OCI-LY1 (cell line): ENCODE measurements around the gene SENP1.

Experiments
- H2AFZ ChIP-seq: fragments of 200-600 bp; sonication (generic), shearing (Covaris generic); 2 replicates; pipeline ENCODE4 v1.6.0; 2014; ENCODE audit warnings: antibody characterized with exemption, mild to moderate bottlenecking, low read length
- H3F3A ChIP-seq: fragments of 200-600 bp; sonication (generic), shearing (Covaris generic); 2 replicates; pipeline ENCODE4 v1.6.0; 2014; ENCODE audit warnings: mild to moderate bottlenecking, antibody characterized with exemption, low read length, moderate library complexity; ENCODE audit not compliant: insufficient read depth
- H3K27ac ChIP-seq: fragments of 200-600 bp; sonication (generic); 2 replicates; pipeline ENCODE4 v1.5.1; 2014; ENCODE audit warnings: low read length, mixed run types, mild to moderate bottlenecking, low read depth; ENCODE audit not compliant: poor library complexity, severe bottlenecking
- H3K27me3 ChIP-seq: fragments of 200-600 bp; sonication (generic); 2 replicates; pipeline ENCODE4 v1.6.0; 2014; ENCODE audit warnings: antibody characterized with exemption, mild to moderate bottlenecking, low read length, moderate library complexity; ENCODE audit not compliant: insufficient read depth
- H3K36me3 ChIP-seq: fragments of 200-600 bp; sonication (generic); 2 replicates; pipeline ENCODE4 v1.6.1; 2014; ENCODE audit warnings: mild to moderate bottlenecking, antibody characterized with exemption, low read length, moderate library complexity, mixed read lengths; ENCODE audit not compliant: insufficient read depth
- H3K4me1 ChIP-seq: fragments of 200-600 bp; sonication (generic); 2 replicates; pipeline ENCODE4 v1.5.1; 2014; ENCODE audit warnings: mild to moderate bottlenecking, low read length, moderate library complexity; ENCODE audit not compliant: insufficient read depth, severe bottlenecking
- H3K4me2 ChIP-seq: fragments of 200-600 bp; sonication (generic), shearing (Covaris generic); 2 replicates; pipeline ENCODE4 v1.6.1; 2014; ENCODE audit warnings: low read length
- H3K4me3 ChIP-seq: fragments of 200-600 bp; sonication (generic); 2 replicates; pipeline ENCODE4 v1.5.1; 2014; ENCODE audit warnings: low read length, low read depth, mild to moderate bottlenecking, mixed read lengths; ENCODE audit not compliant: poor library complexity, severe bottlenecking
- H3K79me2 ChIP-seq: fragments of 200-600 bp; shearing (Covaris generic); 2 replicates; pipeline ENCODE4 v1.6.1; 2016; ENCODE audit warnings: mixed run types, low read length, mixed read lengths; ENCODE audit not compliant: insufficient read depth
- H3K9ac ChIP-seq: fragments of 200-600 bp; sonication (generic), shearing (Covaris generic); 2 replicates; pipeline ENCODE4 v1.6.1; 2014; ENCODE audit warnings: mild to moderate bottlenecking, low read length, mixed read lengths
- H3K9me2 ChIP-seq: fragments of 200-600 bp; sonication (generic), shearing (Covaris generic); 2 replicates; pipeline ENCODE4 v1.6.1; 2014; ENCODE audit warnings: low read depth, mild to moderate bottlenecking, low read length, mixed read lengths
- H3K9me3 ChIP-seq: fragments of 200-600 bp; shearing (Covaris generic); 2 replicates; pipeline ENCODE4 v1.6.1; 2014; ENCODE audit warnings: low read length, mixed read lengths
- H4K20me1 ChIP-seq: fragments of 200-600 bp; sonication (generic), shearing (Covaris generic); 2 replicates; pipeline ENCODE4 v1.6.0; 2016; ENCODE audit warnings: mild to moderate bottlenecking, low read length; ENCODE audit not compliant: insufficient read depth
- EZH2 ChIP-seq: fragments of 200-600 bp; sonication (generic), shearing (Covaris generic); IDR thresholded peaks from 2 replicates; pipeline ENCODE4 v1.8.0; 2017; ENCODE audit warnings: borderline replicate concordance, mixed run types, mild to moderate bottlenecking, antibody characterized with exemption, low read length, moderate library complexity, mixed read lengths
- TF ChIP-seq, protein P1 (sequence below): fragments of 200-600 bp; sonication (generic), shearing (Covaris generic); IDR thresholded peaks from 2 replicates; pipeline ENCODE4 v1.5.1; 2017; ENCODE audit warnings: mild to moderate bottlenecking, antibody characterized with exemption, low read length, moderate library complexity, mixed read lengths

Gene SENP1

DNA sequence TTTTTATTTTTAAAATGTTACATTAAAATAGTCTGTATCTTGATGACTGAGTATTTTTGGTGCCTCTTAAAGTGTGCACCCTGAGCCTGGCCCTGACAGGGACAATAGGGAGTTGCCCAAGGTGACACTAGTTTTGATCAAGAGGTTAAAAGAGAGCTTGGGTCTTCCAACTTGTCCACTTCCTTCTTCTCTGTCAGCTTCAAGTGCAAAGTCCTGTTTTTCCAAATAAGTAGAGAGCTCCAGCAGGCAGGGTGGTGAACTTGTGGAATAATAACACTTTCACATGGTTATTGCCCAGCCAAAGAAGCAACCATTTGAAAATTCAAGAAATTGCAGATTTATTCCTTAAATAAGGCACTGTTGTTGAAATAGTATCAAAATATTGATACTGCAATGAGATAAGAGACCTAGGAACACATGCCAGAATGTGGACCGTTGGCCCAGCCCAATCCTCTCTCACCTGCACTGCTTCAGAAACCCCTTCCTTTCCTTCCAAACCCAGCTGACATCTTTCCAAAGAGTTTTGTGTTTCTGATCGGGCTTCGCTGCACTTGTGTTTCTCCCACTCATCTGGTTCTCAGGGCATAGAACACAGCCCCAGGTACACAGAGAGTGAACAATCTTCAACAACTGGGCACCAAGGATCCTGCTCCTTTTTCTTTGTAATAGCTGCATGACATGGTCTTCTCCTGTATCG is 87.8 kb downstream of the SENP1 start:
- Histone ChIP-seq H3K9ac (no peak overlapping the region), H3K4me2 (no peak overlapping the region), H4K20me1 (no peaks in the 10 kb centered on the region), H3K9me2 (no peaks in the 10 kb centered on the region), H3K79me2 (no peaks in the 10 kb centered on the region), H3K4me3 (no peak overlapping the region), H3K27me3 (0 out of 2 replicates have a peak, but pooled peaks cover 7% of the 10 kb centered on the region), H3F3A (no peaks in the 10 kb centered on the region), H3K27ac (no peak overlapping the region), H3K4me1 (no peaks in the 10 kb centered on the region), H3K9me3 (no peaks in the 10 kb centered on the region), H2AFZ (no peak overlapping the region), H3K36me3 (no peaks in the 10 kb centered on the region)
- TF ChIP-seq, protein P1, sequence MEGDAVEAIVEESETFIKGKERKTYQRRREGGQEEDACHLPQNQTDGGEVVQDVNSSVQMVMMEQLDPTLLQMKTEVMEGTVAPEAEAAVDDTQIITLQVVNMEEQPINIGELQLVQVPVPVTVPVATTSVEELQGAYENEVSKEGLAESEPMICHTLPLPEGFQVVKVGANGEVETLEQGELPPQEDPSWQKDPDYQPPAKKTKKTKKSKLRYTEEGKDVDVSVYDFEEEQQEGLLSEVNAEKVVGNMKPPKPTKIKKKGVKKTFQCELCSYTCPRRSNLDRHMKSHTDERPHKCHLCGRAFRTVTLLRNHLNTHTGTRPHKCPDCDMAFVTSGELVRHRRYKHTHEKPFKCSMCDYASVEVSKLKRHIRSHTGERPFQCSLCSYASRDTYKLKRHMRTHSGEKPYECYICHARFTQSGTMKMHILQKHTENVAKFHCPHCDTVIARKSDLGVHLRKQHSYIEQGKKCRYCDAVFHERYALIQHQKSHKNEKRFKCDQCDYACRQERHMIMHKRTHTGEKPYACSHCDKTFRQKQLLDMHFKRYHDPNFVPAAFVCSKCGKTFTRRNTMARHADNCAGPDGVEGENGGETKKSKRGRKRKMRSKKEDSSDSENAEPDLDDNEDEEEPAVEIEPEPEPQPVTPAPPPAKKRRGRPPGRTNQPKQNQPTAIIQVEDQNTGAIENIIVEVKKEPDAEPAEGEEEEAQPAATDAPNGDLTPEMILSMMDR, result no peak
- no peak for TF ChIP-seq EZH2

DNA sequence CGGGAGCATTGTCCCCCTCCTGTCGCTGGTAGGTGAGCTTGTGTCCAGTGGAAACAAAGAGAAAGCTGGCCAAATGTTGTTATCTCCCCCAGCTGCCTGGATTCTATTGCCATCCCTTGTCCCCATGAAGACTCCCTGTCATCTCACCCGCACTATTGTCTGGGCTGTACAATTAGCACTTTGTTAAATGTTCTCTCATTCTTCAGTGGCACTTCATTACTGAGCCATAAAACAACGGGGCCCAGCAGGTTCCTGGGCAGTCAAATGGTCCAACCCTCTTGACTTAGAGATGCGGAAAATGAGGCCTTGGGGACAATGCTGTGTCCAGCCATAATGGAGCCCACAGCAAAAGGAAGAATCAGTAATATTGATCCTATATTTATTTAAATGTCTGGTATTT is 88.4 kb downstream of the SENP1 start:
- TF ChIP-seq EZH2, result no peak
- TF ChIP-seq, protein P1, result no peak
- H3K36me3 ChIP-seq, result no peaks in the 10 kb centered on the region
- H4K20me1 ChIP-seq, result no peaks in the 10 kb centered on the region
- H3K79me2 ChIP-seq, result no peaks in the 10 kb centered on the region
- no peak overlapping the region for H3K9ac ChIP-seq
- H3K4me1 ChIP-seq, result no peaks in the 10 kb centered on the region
- H2AFZ ChIP-seq, result no peak overlapping the region
- 0 out of 2 replicates have a peak, but pooled peaks cover 7% of the 10 kb centered on the region for H3K27me3 ChIP-seq
- no peaks in the 10 kb centered on the region for H3K9me2 ChIP-seq
- H3K4me3 ChIP-seq, result no peak overlapping the region
- H3K9me3 ChIP-seq, result no peaks in the 10 kb centered on the region
- no peak overlapping the region for H3K27ac ChIP-seq
- no peak overlapping the region for H3K4me2 ChIP-seq
- H3F3A ChIP-seq, result no peaks in the 10 kb centered on the region

DNA sequence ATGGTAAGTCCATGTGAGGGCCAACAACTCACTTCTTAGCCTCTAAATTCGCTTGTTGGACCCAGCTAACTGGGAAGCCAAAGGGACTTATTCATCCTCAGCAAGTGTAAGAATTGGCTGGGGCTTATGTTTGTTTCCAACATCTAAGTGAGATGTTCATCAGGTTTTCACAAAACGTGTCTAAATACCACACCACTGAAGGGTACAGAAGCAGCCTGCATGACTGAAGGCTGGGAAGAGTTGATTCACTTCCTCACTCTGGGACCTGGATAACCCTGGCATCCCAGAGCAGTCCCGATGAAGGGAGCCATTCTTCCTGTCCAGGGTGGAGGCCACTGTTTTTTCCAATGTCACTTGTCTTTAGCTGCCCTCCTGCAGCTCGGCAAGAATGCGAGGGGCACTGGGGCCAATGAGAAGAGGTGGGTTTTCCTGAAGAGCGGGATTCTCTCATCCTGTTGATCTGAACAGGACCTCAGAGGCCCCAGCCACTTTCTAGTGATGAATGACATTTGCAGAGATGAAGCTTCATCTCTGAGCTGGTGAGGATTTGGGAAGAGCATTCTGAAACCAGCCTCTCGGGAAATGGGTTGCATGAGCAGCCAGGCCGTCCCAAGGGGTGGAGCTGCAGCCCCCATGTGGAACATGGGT is 89.4 kb downstream of the SENP1 start:
- Histone ChIP-seq H4K20me1 (no peaks in the 10 kb centered on the region), H3K27ac (no peak overlapping the region), H3K4me2 (no peak overlapping the region), H3K36me3 (no peaks in the 10 kb centered on the region), H3K9me3 (no peaks in the 10 kb centered on the region), H3K4me1 (no peaks in the 10 kb centered on the region), H3K27me3 (0 out of 2 replicates have a peak, but pooled peaks cover 7% of the 10 kb centered on the region), H3K9ac (no peak overlapping the region), H3K4me3 (no peak overlapping the region), H3K79me2 (no peaks in the 10 kb centered on the region), H2AFZ (no peak overlapping the region), H3F3A (no peaks in the 10 kb centered on the region), H3K9me2 (no peaks in the 10 kb centered on the region)
- no peak for TF ChIP-seq EZH2
- TF ChIP-seq, protein P1, result no peak
